H1 (cell line): ENCODE measurements around the gene ELMOD1.
"Not testable (repeated sequence)": the region's sequence is repeated elsewhere in the genome, so short reads cannot be mapped to it uniquely, and the experiment has no call there.

ENCODE experiments used
- BCL11A ChIP-seq, 2 experiments: IDR thresholded peaks; one replicate each; pipeline ENCODE4 v1.6.1; 2011; ENCODE audit warnings: low read depth in 2 of 2, low read length in 2 of 2, mild to moderate bottlenecking in 2 of 2
- CEBPB ChIP-seq: IDR thresholded peaks from 2 replicates; pipeline ENCODE4 v1.6.1; 2012; ENCODE audit warnings: low read depth, low read length
- CHD1 ChIP-seq: IDR thresholded peaks from 2 replicates; pipeline ENCODE4 v1.6.1; 2012; ENCODE audit warnings: low read depth, low read length, improper control_type of control experiment
- CTCF ChIP-seq, 3 experiments: IDR thresholded peaks; 1 replicate in 2 of 3; 2 replicates in 1 of 3; pipeline versions ENCODE4 v1.5.1 to v1.6.1; 2011; ENCODE audit warnings: low read length in 3 of 3, mild to moderate bottlenecking in 3 of 3, inconsistent platforms in 2 of 3, low read depth in 1 of 3, moderate library complexity in 1 of 3; ENCODE audit not compliant: insufficient read depth in 1 of 3; ENCODE audit errors: control extremely low read depth in 1 of 3
- EP300 ChIP-seq, 2 experiments: IDR thresholded peaks; 1 replicate in 1 of 2; 2 replicates in 1 of 2; pipeline ENCODE4 v1.6.1; 2011 to 2012; ENCODE audit warnings: low read depth in 2 of 2, low read length in 2 of 2, mild to moderate bottlenecking in 2 of 2, borderline replicate concordance in 1 of 2, inconsistent platforms in 1 of 2, moderate library complexity in 1 of 2
- EZH2 ChIP-seq: fragments of 200-600 bp; sonication (generic); IDR thresholded peaks from 2 replicates; pipeline ENCODE4 v1.7.1; 2012; ENCODE audit warnings: low read depth, mild to moderate bottlenecking, moderate library complexity, low read length, inconsistent platforms; ENCODE audit not compliant: severe bottlenecking
- GABPA ChIP-seq: IDR thresholded peaks from 2 replicates; pipeline ENCODE4 v1.6.1; 2011; ENCODE audit warnings: mild to moderate bottlenecking, low read length, moderate library complexity, borderline replicate concordance; ENCODE audit not compliant: insufficient read depth
- JUND ChIP-seq: IDR thresholded peaks from 2 replicates; pipeline ENCODE4 v1.6.1; 2011; ENCODE audit warnings: mild to moderate bottlenecking, improper control_type of control experiment, low read length
- POLR2A ChIP-seq, 2 experiments: IDR thresholded peaks; 1 replicate in 1 of 2; 2 replicates in 1 of 2; pipeline ENCODE4 v1.6.1; 2011; ENCODE audit warnings: low read depth in 2 of 2, low read length in 2 of 2, mild to moderate bottlenecking in 2 of 2; ENCODE audit errors: control extremely low read depth in 1 of 2
- POLR2AphosphoS5 ChIP-seq: IDR thresholded peaks from 2 replicates; pipeline ENCODE4 v1.6.1; 2011; ENCODE audit warnings: low read depth, low read length
- SP2 ChIP-seq: IDR thresholded peaks from 2 replicates; pipeline ENCODE4 v1.6.1; 2012; ENCODE audit warnings: mild to moderate bottlenecking, low read length, inconsistent platforms
- TAF1 ChIP-seq: IDR thresholded peaks from 2 replicates; pipeline ENCODE4 v1.6.1; 2011; ENCODE audit warnings: mild to moderate bottlenecking, low read depth, low read length
- USF2 ChIP-seq: IDR thresholded peaks from 2 replicates; pipeline ENCODE4 v1.6.1; 2011; ENCODE audit warnings: low read length, improper control_type of control experiment

GRCh38 chr11:107579169-107579568, 11.8 kb upstream of the ELMOD1 start:
- TF ChIP-seq EZH2; POLR2A (IDR thresholded peaks at IDR 0.05; ENCODE audit: control extremely low read depth in 1 of 2, low read depth in 2 of 2, low read length in 2 of 2); CTCF (IDR thresholded peaks at IDR 0.05; ENCODE audit: control extremely low read depth in 1 of 3, insufficient read depth in 1 of 3, low read depth in 1 of 3, low read length in 3 of 3); GABPA; POLR2AphosphoS5; USF2; JUND; CHD1; CEBPB; BCL11A (IDR thresholded peaks at IDR 0.05; ENCODE audit: low read depth in 2 of 2, low read length in 2 of 2); EP300 (IDR thresholded peaks at IDR 0.05; ENCODE audit: borderline replicate concordance in 1 of 2, low read depth in 2 of 2, low read length in 2 of 2); TAF1; SP2: not testable (repeated sequence)
